Astrocyte (in vitro differentiated cells and primary cell): ENCODE measurements around the gene MAP4K2.
"Not testable (repeated sequence)": the region's sequence is repeated elsewhere in the genome, so short reads cannot be mapped to it uniquely, and the experiment has no call there.

Source experiments
- CTCF ChIP-seq: IDR thresholded peaks from 2 replicates; pipeline ENCODE4 v1.5.1; 2011; ENCODE audit warnings: low read depth, mild to moderate bottlenecking, inconsistent platforms, low read length, moderate library complexity; ENCODE audit not compliant: insufficient read depth
- EZH2 ChIP-seq: IDR thresholded peaks from 2 replicates; pipeline ENCODE4 v1.6.1; 2012; ENCODE audit warnings: mild to moderate bottlenecking, low read length, inconsistent platforms; ENCODE audit not compliant: insufficient read depth

- not testable (repeated sequence) for TF ChIP-seq CTCF, EZH2
These were observed 12.4 kb upstream of the MAP4K2 start for GRCh38 chr11:64815433-64815832.
